ENCODE data around the gene FAM185A.

GRCh38 chr7:102829075-102829474 is 80.3 kb downstream of the FAM185A start:
- TF ChIP-seq POLR2AphosphoS5 (IDR thresholded peaks at IDR 0.05) (no peak), CTCF (IDR thresholded peaks at IDR 0.05) (no peak), POLR2A (IDR thresholded peaks at IDR 0.05) (no peak)
